ENCODE measurements around the gene AGBL1.
"Not testable (repeated sequence)": the region's sequence is repeated elsewhere in the genome, so short reads cannot be mapped to it uniquely, and the experiment has no call there.

Gene AGBL1

DNA sequence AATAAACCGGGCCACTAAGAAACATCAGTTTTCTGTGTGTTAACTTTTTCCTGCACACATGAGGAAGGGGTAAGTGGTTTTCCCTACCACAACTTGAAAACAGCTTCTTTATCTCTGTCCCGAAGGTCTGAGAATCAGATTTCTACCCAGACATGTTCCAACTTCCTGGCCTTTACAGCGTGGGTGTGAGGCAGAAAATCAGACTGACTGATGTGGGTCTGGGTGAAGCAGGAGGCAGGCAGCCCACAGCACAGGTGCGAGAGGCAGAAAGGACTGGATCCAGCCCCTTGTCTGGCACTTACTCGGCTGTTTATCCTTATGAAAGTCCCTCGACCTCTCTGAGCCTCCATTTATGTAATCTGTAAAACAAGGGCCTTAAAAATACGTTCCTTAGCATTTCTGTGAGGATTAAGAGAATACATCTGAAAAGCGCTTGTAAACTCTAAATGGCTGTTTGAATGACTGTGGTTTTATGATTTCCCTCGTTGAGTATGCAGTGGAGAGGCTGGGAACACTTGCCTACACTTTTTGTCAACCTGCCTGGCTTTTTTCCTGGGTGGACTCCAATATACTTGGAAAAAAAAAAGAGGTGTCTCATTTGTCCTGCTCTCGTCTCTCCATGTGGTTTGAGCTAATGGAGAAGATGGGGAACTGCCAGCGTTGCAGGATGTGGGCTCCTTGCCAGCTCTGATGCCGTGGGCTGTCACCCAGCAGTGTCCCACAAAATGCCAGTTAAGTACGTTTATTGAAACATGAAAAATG lies 3.1 kb downstream of the AGBL1 start:
- DNase-seq (ENCODE audit: low read depth in 3 of 3, low spot score in 1 of 3) = no peak

GRCh38 chr15:86087808-86088207 lies 8.1 kb downstream of the AGBL1 start:
- DNase-seq (ENCODE audit: low read depth in 3 of 3, low spot score in 1 of 3) = no peak

GRCh38 chr15:86089422-86089821 lies 9.8 kb downstream of the AGBL1 start:
- DNase-seq (ENCODE audit: low read depth in 3 of 3, low spot score in 1 of 3) = no peak

GRCh38 chr15:86101818-86102217 lies 22.1 kb downstream of the AGBL1 start:
- no peak for DNase-seq (ENCODE audit: low read depth in 3 of 3, low spot score in 1 of 3)

DNA sequence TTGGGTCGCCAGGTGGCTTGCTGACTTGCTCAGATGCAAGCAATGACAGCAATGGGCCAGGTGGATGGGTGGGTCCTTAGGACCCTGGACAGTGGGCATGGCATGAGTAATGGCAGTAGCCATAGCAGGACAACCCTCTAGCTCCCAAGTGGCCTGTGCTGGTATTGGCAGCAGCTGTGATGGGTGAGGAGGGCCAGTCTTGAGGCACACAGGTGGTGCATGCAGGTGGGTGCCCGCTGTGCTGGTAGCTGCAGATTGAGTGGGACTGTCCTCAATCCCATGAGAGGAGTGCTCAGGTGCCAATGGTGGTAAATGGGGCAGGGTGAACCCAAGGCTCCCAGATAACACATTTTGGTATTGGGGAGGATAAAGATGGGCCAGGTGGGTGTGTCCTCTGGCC lies 24.2 kb downstream of the AGBL1 start:
- DNase-seq (ENCODE audit: low read depth in 3 of 3, low spot score in 1 of 3) = no peak

GRCh38 chr15:86106306-86106705 lies 26.6 kb downstream of the AGBL1 start:
- DNase-seq (ENCODE audit: low read depth in 3 of 3, low spot score in 1 of 3) = no peak

- DNase-seq (ENCODE audit: low read depth in 3 of 3, low spot score in 1 of 3) = no peak
These were observed 35.6 kb downstream of the AGBL1 start for GRCh38 chr15:86115145-86115801.

GRCh38 chr15:86121568-86122225 lies 42.0 kb downstream of the AGBL1 start:
- DNase-seq (ENCODE audit: low read depth in 3 of 3, low spot score in 1 of 3) = no peak

DNA sequence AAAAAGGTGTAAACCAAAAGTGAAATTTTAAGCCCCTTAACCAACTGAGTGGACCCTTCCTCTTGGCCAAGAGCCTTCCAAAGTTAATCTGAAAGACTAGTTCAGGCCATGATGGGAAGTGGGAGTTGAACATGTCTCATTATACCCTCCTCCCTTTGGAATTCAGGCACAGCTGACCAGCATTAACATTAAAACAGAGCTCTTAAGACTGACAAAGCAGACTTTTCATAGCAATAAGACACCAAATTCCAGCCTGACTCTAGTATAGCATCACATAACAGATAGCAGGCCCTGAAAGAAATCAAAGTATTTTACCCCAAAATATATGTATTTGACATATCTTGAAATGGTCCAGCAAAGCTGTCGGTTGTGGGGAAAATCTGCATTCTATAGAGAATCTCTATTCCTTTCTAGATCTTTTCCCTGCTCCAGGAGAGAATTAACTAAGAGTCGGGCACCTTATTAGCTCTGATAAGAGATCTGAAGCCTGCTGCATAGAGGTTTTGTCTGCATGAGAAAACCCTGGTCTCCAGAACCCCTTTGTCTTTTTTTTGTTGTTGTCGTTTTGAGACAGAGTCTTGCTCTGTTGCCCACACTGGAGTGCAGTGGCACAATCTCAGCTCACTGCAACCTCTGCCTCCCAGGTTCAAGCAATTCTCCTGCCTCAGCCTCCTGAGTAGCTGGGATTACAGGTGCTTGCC lies 43.2 kb downstream of the AGBL1 start:
- DNase-seq (ENCODE audit: low read depth in 3 of 3, low spot score in 1 of 3) = not testable (repeated sequence)

- DNase-seq (ENCODE audit: low read depth in 3 of 3, low spot score in 1 of 3) = no peak
These were observed 46.1 kb downstream of the AGBL1 start for GRCh38 chr15:86125775-86126174.

- DNase-seq (ENCODE audit: low read depth in 3 of 3, low spot score in 1 of 3) = no peak
These were observed 47.9 kb downstream of the AGBL1 start for GRCh38 chr15:86127547-86127946.

GRCh38 chr15:86135041-86135440 lies 55.4 kb downstream of the AGBL1 start:
- DNase-seq (ENCODE audit: low read depth in 3 of 3, low spot score in 1 of 3) = no peak

- no peak for DNase-seq (ENCODE audit: low read depth in 3 of 3, low spot score in 1 of 3)
These were observed 57.2 kb downstream of the AGBL1 start for GRCh38 chr15:86136861-86137260.

DNA sequence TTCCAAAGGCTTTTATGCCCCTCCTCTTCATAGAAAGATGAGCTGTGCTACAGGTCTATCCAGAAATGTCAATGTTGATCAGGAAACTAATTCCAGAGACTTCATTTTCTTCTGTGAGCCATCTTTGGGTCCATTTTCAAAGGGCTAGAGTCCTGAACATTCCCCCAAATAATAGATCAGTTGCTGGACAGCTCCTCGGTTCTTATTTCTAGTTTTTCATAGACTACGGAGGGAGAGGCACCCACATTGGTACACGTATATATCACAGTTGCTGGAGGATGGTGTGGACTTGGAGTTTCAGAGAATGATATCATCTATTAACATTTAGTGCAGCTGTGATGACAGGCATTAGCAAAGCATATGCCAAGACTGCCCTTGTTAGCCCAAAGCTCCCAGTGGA lies 59.1 kb downstream of the AGBL1 start:
- DNase-seq (ENCODE audit: low read depth in 3 of 3, low spot score in 1 of 3) = no peak

DNA sequence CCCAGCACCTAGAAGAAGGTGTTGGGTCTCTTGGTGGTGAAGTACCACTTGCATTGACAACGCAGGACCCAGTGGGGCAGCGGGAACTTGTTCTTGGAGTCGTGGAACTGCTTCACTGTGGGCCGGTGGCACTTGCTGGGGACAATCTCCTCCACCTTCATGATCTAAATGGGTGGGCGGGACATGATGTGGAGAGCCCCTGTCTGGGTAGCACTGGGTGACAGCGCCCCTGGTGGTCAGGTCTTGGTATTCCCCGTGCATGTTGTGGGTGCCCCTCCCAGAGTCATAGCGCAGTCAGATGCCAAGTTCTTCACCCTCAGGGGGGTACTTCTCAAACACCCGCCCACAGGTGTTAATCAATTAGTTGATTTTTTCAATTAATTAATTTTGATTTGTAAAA lies 60.2 kb downstream of the AGBL1 start:
- no peak for DNase-seq (ENCODE audit: low read depth in 3 of 3, low spot score in 1 of 3)

- no peak for DNase-seq (ENCODE audit: low read depth in 3 of 3, low spot score in 1 of 3)
These were observed 75.0 kb downstream of the AGBL1 start for GRCh38 chr15:86154705-86155104.

DNA sequence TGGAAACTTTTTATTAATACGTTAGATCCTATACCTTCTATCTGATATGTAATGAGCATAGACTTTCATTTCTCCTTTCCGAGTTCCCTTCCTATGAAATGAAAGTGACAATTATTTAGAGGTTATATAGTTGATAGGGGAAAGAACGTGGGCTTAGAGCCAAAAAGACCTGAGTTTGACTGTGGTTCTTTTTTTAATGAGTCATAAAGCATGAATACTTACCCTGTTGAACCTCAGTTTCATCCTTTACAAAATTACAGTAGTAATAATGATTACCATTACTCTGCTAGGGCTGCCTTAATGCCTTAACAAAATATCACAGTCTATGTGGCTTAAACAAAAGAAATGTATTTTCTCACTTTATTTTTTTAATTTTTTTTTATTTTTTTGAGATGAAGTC lies 75.9 kb downstream of the AGBL1 start:
- no peak for DNase-seq (ENCODE audit: low read depth in 3 of 3, low spot score in 1 of 3)

DNA sequence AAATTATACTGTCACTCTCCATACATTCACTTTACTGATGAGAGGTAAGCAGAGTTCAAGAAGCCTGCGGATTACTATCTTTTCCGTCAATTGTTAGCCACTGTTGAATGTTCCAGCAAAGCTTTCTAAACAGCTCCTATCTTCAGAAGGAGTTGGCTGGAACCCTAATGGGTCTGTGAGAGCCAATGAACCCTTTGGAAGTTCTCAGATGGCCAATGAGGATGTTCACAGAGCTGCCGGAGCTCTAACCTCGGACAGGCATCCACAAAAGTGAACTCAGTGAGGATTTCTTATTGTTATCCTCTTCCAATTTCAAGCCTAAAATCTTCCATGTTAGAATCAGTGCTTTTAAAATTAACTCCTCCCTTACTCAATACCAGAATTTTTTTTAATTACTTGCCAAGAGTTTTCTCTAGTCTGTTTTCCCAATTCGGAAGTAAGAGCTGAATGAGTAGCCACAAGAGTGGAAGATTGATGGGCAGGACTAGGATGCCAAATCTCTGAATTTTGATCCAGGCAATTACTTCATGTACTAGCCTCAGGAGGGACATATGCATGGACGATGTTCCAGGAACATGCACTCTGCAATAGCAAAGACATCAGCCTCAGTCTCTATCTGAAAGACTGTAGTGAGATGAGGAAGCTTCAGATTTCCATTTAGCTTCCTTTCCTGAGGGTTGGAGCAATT lies 78.1 kb downstream of the AGBL1 start:
- no peak for DNase-seq (ENCODE audit: low read depth in 3 of 3, low spot score in 1 of 3)

DNA sequence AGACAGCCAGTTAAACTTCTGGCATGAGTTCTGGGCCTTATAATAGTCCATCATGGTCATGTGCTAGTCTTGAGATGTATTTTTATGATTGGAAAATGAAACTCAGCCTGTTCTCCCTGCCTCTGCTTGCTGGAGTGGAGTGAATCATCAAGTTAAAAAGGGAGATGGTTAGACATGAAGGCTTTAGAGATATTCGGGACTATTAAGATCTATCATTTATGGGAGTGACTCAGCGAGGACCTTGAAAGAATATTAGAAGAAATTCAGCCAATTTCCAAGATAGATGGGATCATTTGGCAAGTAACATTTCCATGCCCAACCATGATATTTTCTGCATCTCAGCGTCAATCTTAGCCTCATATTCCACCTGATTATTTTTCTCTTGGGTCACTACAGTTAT lies 79.8 kb downstream of the AGBL1 start:
- DNase-seq (ENCODE audit: low read depth in 3 of 3, low spot score in 1 of 3) = no peak

DNA sequence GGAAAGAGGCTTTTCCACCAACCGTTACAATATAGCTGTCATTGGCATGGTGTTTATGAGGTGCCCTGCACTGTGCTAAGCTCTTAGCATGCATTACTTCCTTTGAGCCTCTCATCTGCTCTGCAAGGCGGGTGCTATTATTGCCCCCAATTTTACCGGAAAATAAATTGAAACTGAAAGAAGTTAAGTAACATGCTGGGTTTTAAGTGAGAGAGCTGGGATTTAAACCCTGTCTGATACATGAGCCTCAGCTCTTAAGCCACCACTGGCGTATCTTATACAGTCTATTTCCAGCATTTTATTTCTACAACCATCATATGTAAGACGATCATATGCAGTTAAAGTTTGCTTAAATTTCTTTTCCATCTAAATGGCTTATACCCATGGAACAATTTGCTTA lies 81.6 kb downstream of the AGBL1 start:
- DNase-seq (ENCODE audit: low read depth in 3 of 3, low spot score in 1 of 3) = no peak

- DNase-seq (ENCODE audit: low read depth in 3 of 3, low spot score in 1 of 3) = no peak
These were observed 82.5 kb downstream of the AGBL1 start for GRCh38 chr15:86162172-86162591.

All from stimulated activated CD4-positive, alpha-beta T cell treated with anti-CD3 and anti-CD28 coated beads, TNF-alpha, amount 100 ng/mL, for 1 hour (primary cell).